CD14-positive monocyte (primary cell): ENCODE results near the gene MKRN2OS. TPM values are rescaled to one million over a fixed set of nuclear protein-coding genes. Genes with fewer than 3 reads are reported as not detected.

Experiments used
- DNase-seq, 3 donors: peaks; one replicate each; pipeline ENCODE4 v3.0.0-alpha.2; 2011 to 2022
- H2AFZ ChIP-seq: 2 replicates; pipeline ENCODE4 v1.6.0; 2012; ENCODE audit warnings: mild to moderate bottlenecking, low read depth, low read length, inconsistent platforms; ENCODE audit not compliant: insufficient read depth, poor library complexity, severe bottlenecking
- H3K27ac ChIP-seq, 2 donors: 1 replicate in 1 of 2; 2 replicates in 1 of 2; pipeline ENCODE4 v1.5.1; 2012 to 2013; ENCODE audit warnings: low read length in 2 of 2, control low read depth in 1 of 2, inconsistent platforms in 1 of 2, low read depth in 1 of 2, mild to moderate bottlenecking in 1 of 2
- H3K27me3 ChIP-seq, 2 donors: one replicate each; pipeline versions ENCODE4 v1.6.0 to v1.6.1; 2011 to 2013; ENCODE audit warnings: low read length in 2 of 2; ENCODE audit not compliant: control insufficient read depth in 2 of 2, insufficient read depth in 2 of 2
- H3K36me3 ChIP-seq, 2 donors: replicated peaks in 1 of 2; 1 replicate in 1 of 2; 2 replicates in 1 of 2; pipeline versions ENCODE4 v1.5.1 to v1.6.1; 2012 to 2013; ENCODE audit warnings: low read length in 2 of 2, control low read depth in 1 of 2, inconsistent platforms in 1 of 2, mild to moderate bottlenecking in 1 of 2; ENCODE audit not compliant: insufficient read depth in 2 of 2, control insufficient read depth in 1 of 2
- H3K4me1 ChIP-seq, 2 donors: 1 replicate in 1 of 2; 2 replicates in 1 of 2; pipeline versions ENCODE4 v1.5.1 to v1.6.1; 2012 to 2013; ENCODE audit warnings: low read length in 2 of 2, control low read depth in 1 of 2, inconsistent platforms in 1 of 2, mild to moderate bottlenecking in 1 of 2, moderate library complexity in 1 of 2; ENCODE audit not compliant: insufficient read depth in 2 of 2, control insufficient read depth in 1 of 2
- H3K4me2 ChIP-seq: replicated peaks from 2 replicates; pipeline ENCODE3; 2012; ENCODE audit warnings: low read length, moderate library complexity, mild to moderate bottlenecking; ENCODE audit not compliant: poor library complexity, severe bottlenecking; ENCODE audit errors: extremely low read depth
- H3K4me3 ChIP-seq, 3 experiments: fragments of 200-600 bp in 1 of 3; sonication (generic) in 1 of 3; replicated peaks in 1 of 3; 1 replicate in 2 of 3; 2 replicates in 1 of 3; pipeline ENCODE4 v1.5.1; 2011 to 2013; ENCODE audit warnings: low read length in 3 of 3, mild to moderate bottlenecking in 3 of 3, control low read depth in 2 of 3, low read depth in 2 of 3, inconsistent platforms in 1 of 3, moderate library complexity in 1 of 3
- H3K79me2 ChIP-seq: 2 replicates; pipeline ENCODE4 v1.6.0; 2012; ENCODE audit warnings: mild to moderate bottlenecking, control low read depth, inconsistent platforms, low read length, moderate library complexity; ENCODE audit not compliant: insufficient read depth
- H3K9ac ChIP-seq: 2 replicates; pipeline ENCODE4 v1.6.0; 2017; ENCODE audit warnings: low read length, mild to moderate bottlenecking; ENCODE audit not compliant: insufficient read depth, poor library complexity, severe bottlenecking
- H3K9me3 ChIP-seq, 2 donors: replicated peaks in 1 of 2; 1 replicate in 1 of 2; 2 replicates in 1 of 2; pipeline versions ENCODE4 v1.5.1 to v1.6.1; 2012 to 2013; ENCODE audit warnings: low read length in 2 of 2, control low read depth in 1 of 2; ENCODE audit not compliant: control insufficient read depth in 1 of 2, insufficient read depth in 1 of 2
- H4K20me1 ChIP-seq: 2 replicates; pipeline ENCODE4 v1.6.0; 2012; ENCODE audit warnings: mild to moderate bottlenecking, low read length, control low read depth, moderate library complexity; ENCODE audit not compliant: insufficient read depth
- H3K27ac Mint-ChIP-seq, 7 donors: one replicate each; pipeline ENCODE4 v1.8.0; 2020; ENCODE audit warnings: mild to moderate bottlenecking in 7 of 7, mixed read lengths in 7 of 7, moderate library complexity in 6 of 7, inconsistent platforms in 2 of 7
- H3K27me3 Mint-ChIP-seq, 3 donors: one replicate each; pipeline ENCODE4 v1.8.0; 2021 to 2022; ENCODE audit warnings: low read depth in 3 of 3, mild to moderate bottlenecking in 3 of 3, mixed read lengths in 3 of 3, moderate library complexity in 3 of 3, inconsistent platforms in 1 of 3
- H3K36me3 Mint-ChIP-seq, 2 donors: one replicate each; pipeline ENCODE4 v1.8.0; 2020; ENCODE audit warnings: mixed read lengths in 2 of 2, inconsistent platforms in 1 of 2, mild to moderate bottlenecking in 1 of 2
- H3K4me1 Mint-ChIP-seq: one replicate; pipeline ENCODE4 v1.8.0; 2020; ENCODE audit warnings: mild to moderate bottlenecking, mixed read lengths
- H3K4me3 Mint-ChIP-seq, 2 donors: one replicate each; pipeline ENCODE4 v1.8.0; 2020; ENCODE audit warnings: mild to moderate bottlenecking in 2 of 2, mixed read lengths in 2 of 2, moderate library complexity in 1 of 2
- H3K9me3 Mint-ChIP-seq, 7 donors: one replicate each; pipeline ENCODE4 v1.8.0; 2020 to 2022; ENCODE audit warnings: mixed read lengths in 7 of 7, mild to moderate bottlenecking in 6 of 7, moderate library complexity in 6 of 7, inconsistent platforms in 2 of 7
- CTCF ChIP-seq: fragments of 200-600 bp; IDR thresholded peaks from one replicate; pipeline ENCODE4 v1.8.0; 2022; ENCODE audit warnings: antibody characterized with exemption, mild to moderate bottlenecking
- WGBS: methylation state at CpG from one replicate; pipeline ENCODE4 v1.1.5; 2013; ENCODE audit warnings: missing lambda C conversion rate; ENCODE audit not compliant: insufficient coverage; 5-methylcytosine and 5-hydroxymethylcytosine counted together
- intact Hi-C, 2 donors: fragments of 100-400 bp; cut with micrococcal nuclease; formaldehyde crosslinking; loops; one replicate each; pipeline versions ENCODE4 v1.15.0 to v1.15.1; 2023
- polyA plus RNA-seq, 3 donors: library from polyadenylated mRNA; depleted of rRNA in 1 of 3; unstranded in 2 of 3; stranded (reverse) in 1 of 3; fragments of 300-500 nt in 2 of 3; fragments of >200 nt in 1 of 3; fragmentation: Illumina TruSeq in 2 of 3; gene quantifications; 1 replicate in 2 of 3; 2 replicates in 1 of 3; pipeline ENCODE4 v1.2.3, GENCODE V29; 2012 to 2021

The MKRN2OS gene
- polyA plus RNA-seq, 3 donors = not detected

GRCh38 chr3:12583280-12583679, 38.0 kb upstream of the MKRN2OS start:
- peaks cover 81 to 91% of the 10 kb centered on the region in 2 donors for H3K36me3 Mint-ChIP-seq
- no peak for DNase-seq
- H3K4me1 ChIP-seq = no peaks in the 10 kb centered on the region
- H3K9me3 ChIP-seq = no peaks in the 10 kb centered on the region
- H3K27me3 Mint-ChIP-seq = no peaks in the 10 kb centered on the region
- no peak overlapping the region for H3K27ac ChIP-seq
- H3K27me3 ChIP-seq = no peaks in the 10 kb centered on the region
- no peaks in the 10 kb centered on the region for H3K9me3 Mint-ChIP-seq
- H3K36me3 ChIP-seq = peaks cover 85 to 94% of the 10 kb centered on the region in 2 donors
- no peak for TF ChIP-seq CTCF
- H3K4me2 ChIP-seq = no peak overlapping the region
- H3K9ac ChIP-seq = no peak overlapping the region
- H3K79me2 ChIP-seq = peaks cover 6% of the 10 kb centered on the region
- peaks cover 8% of the 10 kb centered on the region for H3K4me1 Mint-ChIP-seq
- H3K4me3 ChIP-seq = no peak overlapping the region
- H3K27ac Mint-ChIP-seq = no peak overlapping the region
- no peak overlapping the region for H2AFZ ChIP-seq
- H3K4me3 Mint-ChIP-seq = no peak overlapping the region
- H4K20me1 ChIP-seq = peaks cover 71% of the 10 kb centered on the region
- intact Hi-C loops = no loop called here

DNA sequence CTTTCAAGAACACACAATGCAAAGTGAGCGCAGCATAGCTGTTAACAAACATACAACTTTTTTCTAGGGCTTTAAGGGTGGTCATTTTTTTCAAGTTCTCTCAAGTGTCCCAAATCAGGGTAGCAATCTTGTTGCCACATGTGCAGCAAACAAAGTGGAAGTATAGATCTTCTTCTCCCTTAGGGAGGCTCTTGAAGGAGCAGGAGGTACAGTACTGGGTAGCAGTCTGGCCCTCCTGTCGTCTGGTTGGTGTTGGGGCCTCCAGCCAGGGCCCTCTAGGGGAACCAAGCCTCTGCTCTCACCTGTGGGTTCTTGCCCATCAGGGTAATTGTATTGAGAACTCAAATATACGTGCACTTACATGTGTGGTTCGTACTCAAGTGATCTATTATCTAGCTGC, 37.4 kb upstream of the MKRN2OS start:
- Mint-ChIP-seq H3K4me3 (no peak overlapping the region), H3K27me3 (no peaks in the 10 kb centered on the region), H3K4me1 (peaks cover 8% of the 10 kb centered on the region), H3K36me3 (peaks cover 81 to 92% of the 10 kb centered on the region in 2 donors), H3K9me3 (no peaks in the 10 kb centered on the region), H3K27ac (peak overlapping the region in 1 of 7 donors; percentile 5)
- DNase-seq = no peak
- WGBS = 100% methylated on average over 2 of the region's 4 CpGs
- Histone ChIP-seq H3K27me3 (no peaks in the 10 kb centered on the region), H3K9ac (no peak overlapping the region), H3K27ac (peak overlapping the region in 1 of 2 donors; percentile 27), H3K9me3 (no peaks in the 10 kb centered on the region), H3K4me1 (no peaks in the 10 kb centered on the region), H3K36me3 (peaks cover 83 to 94% of the 10 kb centered on the region in 2 donors), H4K20me1 (peaks cover 65% of the 10 kb centered on the region), H3K4me2 (no peak overlapping the region), H3K79me2 (peaks cover 5% of the 10 kb centered on the region), H2AFZ (no peak overlapping the region), H3K4me3 (no peak overlapping the region)
- TF ChIP-seq CTCF = no peak
- intact Hi-C loops = no loop called here
